NCI-H446 (cell line): ENCODE measurements around the gene SH3BGRL.

ENCODE experiments used
- DNase-seq, 2 experiments: peaks; one replicate each; lab custom pipeline; 2025; lab: John Stamatoyannopoulos, UW

Gene SH3BGRL

DNA sequence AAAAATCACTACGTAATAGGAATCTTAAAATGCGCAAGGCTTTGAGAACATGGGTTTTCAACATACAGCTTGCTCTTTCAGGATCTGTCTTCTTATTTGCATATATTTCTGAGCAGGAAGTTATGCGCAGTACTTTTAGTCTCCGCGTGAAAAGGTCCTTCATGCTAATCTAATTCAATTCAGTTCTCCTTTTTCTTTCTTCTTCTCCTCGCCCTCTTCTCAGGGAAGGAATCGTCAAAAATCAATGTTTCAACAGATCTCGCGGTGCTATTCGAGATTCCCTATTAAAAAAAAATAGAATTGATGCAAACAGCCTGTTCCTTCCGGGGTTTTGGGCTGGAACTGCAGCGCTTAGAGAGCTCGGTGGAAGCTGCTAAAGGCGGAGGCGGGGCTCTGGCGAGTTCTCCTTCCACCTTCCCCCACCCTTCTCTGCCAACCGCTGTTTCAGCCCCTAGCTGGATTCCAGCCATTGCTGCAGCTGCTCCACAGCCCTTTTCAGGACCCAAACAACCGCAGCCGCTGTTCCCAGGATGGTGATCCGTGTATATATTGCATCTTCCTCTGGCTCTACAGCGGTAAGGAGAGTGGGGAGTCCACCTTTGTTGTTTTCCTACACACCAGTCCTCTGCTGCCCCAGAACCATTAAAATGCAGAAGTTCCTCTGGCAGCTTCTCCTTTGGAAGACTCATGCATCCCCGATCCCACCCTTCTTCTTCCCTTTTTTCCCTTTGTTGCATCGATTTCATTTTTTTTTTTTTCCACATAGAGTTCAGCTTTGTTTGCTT is at the start of gene SH3BGRL, which contains the start of gene HMGN5:
Gene SH3BGRL (plus strand): TSS at position 432 of the 785 bp plus-strand sequence. CDS start 99 bp downstream, at position 531.
Gene HMGN5 (minus strand): TSS at position 243 of the 785 bp plus-strand sequence. CDS start 80,364 bp downstream, outside the sequence.
- DNase-seq: peak; percentile 7 to 58

DNA sequence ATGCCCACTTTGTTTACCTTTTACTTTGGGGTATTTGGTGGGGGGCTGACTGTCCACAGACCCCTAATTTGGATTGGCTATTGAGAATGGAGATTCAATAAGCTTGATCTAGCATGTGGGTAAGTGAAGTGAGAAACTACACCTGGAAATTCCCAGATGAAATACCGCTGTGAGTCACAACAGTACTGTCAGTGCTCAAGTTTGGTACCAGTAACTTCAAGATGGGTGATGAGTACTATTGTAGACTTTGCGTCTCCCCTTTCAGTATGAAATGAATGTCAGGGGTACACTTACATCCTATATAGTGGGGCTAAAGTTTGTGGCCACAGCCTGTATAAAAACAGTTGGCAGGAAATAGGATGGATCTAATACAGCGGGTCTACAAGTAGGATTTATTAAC is 33.5 kb upstream of the SH3BGRL start:
- DNase-seq: no peak

DNA sequence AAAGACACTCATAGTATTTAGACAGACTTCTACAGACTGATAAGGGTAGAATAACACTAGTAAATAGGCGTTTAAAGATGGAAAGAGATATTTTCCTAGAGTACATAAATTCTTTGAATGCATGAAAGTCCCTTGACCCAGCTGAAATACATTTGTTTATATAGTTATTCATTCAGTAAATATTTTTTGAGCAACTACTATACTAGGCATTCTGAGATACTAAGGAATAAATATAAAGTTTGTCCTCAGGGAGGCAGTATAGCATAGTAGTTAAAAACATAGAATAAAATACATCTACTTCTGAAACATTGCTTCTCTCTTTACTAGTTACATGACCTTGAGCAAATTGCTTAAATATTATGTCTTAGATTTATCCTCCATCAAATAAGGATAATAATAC is 27.6 kb upstream of the SH3BGRL start:
- DNase-seq: no peak

GRCh38 chrX:81195259-81195658 is 6.6 kb upstream of the SH3BGRL start:
- DNase-seq: no peak

DNA sequence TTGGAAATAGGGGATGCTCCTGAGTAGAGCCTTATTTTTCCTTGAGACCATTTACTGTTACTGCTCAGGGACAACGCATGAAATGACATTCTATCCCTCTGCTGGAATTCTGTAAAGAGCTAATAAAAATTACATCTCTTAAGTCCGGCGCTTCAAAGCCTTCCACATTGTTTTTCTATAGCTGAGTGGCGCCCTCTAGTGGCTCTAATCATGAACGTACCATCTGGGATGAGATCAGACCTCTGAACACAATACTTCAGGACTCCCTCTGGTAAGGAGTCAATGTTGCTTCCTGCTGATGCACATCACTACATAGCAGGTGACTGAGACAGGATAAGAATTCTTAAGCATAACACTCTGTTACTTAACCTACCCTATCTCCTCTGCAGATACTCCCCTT is 6.2 kb upstream of the SH3BGRL start:
- DNase-seq: peak in 1 of 2 experiments; percentile 62

- no peak for DNase-seq
Observed at GRCh38 chrX:81201071-81201470, 831 bp upstream of the SH3BGRL start.

- DNase-seq: no peak
Observed at GRCh38 chrX:81202456-81202819, 536 bp downstream of the SH3BGRL start.

GRCh38 chrX:81202943-81203342 is 1.0 kb downstream of the SH3BGRL start:
- no peak for DNase-seq

DNA sequence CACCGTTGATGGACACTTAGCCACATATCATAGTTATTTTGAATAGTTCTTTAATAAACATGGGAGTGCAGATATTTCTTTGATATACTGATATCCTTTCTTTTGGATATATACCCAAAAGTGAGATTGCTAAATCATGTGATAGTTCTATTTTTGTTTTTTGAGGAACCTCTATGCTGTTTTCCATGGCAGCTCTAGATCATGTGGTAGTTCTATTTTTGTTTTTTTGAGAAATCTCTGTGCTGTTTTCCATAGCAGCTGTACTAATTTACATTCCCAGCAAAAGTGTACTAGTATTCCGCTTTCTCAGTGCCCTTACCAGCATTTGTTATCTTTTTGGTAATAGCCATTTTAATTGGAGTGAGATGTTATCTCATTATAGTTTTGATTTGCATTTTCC is 3.6 kb downstream of the SH3BGRL start:
- DNase-seq: no peak

DNA sequence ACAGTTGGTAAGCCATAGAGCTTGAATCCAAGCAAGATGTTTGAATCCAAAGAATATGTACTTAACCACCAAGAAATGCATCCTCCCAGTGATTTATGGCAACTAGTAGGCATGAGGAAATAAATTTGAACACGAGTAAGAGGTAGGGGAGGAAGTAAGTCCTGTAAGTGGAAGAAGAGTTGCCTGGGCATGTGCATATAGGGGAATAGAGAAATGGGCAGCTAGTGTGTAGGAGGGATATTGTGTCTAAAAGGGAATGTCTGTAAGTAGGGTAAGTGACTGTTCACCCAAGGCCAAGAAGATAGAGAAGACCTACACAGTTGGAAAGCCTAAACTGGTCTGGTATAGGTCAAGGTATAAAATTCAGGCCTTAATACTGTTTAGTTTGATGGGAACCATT is 4.6 kb downstream of the SH3BGRL start:
- DNase-seq: no peak

GRCh38 chrX:81208916-81209315 is 7.0 kb downstream of the SH3BGRL start:
- no peak for DNase-seq

DNA sequence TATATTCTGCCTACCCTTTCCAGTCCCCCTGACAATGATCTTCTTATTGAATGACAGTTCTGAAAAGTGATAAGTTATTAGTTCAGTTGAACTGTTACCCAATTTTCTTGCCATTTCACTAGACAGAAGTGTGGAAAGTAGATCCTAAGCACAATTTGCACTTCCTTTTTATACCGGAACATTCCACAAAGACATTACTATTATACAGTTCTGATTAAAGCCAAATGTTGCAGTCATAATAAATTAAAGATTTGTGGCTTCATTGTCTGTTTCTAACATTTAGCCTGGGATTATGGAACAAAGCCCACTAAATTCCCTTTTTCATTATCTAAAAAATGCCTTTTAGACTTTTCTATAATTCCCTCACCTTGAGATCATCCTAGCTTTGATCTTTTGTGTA is 13.8 kb downstream of the SH3BGRL start:
- DNase-seq: no peak

GRCh38 chrX:81229229-81229628 is 27.3 kb downstream of the SH3BGRL start:
- DNase-seq: no peak

DNA sequence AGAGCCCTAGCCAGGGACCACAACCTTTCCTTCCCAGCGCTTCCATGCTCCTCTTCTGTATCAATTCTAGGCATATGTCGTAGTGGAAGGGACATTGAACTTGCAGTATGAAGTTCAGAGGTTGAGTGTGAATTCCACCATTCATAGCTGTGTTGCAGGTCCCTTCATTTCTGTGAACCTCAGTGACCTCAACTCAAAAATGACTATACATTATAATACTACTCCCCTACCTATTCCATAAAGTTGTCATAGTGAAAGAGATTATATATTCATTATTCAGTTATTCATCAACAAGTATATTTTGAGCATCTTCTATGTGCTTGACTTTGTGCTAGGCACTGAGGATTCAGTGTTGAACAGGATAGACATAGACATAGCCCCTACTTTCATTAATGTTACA is 28.0 kb downstream of the SH3BGRL start:
- no peak for DNase-seq

- no peak for DNase-seq
Observed at GRCh38 chrX:81231476-81231875, 29.6 kb downstream of the SH3BGRL start.

GRCh38 chrX:81232218-81232617 is 30.3 kb downstream of the SH3BGRL start:
- no peak for DNase-seq

DNA sequence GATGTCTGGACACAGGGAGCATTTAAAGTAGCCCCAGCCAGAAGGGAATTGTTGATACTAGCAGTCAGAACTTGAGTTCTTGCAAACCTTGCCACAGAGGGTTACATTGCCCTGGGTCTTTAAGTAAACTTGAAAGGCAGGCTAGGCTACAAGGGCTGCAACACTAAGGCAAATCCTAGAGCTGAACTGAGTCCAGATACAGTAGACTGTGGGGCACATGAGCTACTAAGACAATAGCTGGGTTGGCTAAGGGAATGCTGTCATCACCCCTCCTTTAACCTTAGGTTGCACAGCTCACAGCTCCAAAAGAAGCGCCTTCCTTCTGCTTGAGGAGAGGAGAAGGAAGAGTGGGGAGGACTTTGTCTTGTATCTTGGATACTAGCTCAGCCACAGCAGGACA is 35.6 kb downstream of the SH3BGRL start:
- DNase-seq: no peak

- DNase-seq: no peak
Observed at GRCh38 chrX:81238166-81238565, 36.3 kb downstream of the SH3BGRL start.

- DNase-seq: no peak
Observed at GRCh38 chrX:81240701-81241331, 38.9 kb downstream of the SH3BGRL start.

GRCh38 chrX:81241753-81242152 is 39.9 kb downstream of the SH3BGRL start:
- no peak for DNase-seq

- no peak for DNase-seq
Observed at GRCh38 chrX:81255876-81256275, 54.0 kb downstream of the SH3BGRL start.

GRCh38 chrX:81257817-81258216 is 55.9 kb downstream of the SH3BGRL start:
- DNase-seq: no peak

GRCh38 chrX:81259020-81259713 is 57.3 kb downstream of the SH3BGRL start:
- no peak for DNase-seq
